ENCODE data around the gene TAC1.
"Not testable (repeated sequence)": the region's sequence is repeated elsewhere in the genome, so short reads cannot be mapped to it uniquely, and the experiment has no call there.

Gene TAC1, protein sequence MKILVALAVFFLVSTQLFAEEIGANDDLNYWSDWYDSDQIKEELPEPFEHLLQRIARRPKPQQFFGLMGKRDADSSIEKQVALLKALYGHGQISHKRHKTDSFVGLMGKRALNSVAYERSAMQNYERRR

DNA sequence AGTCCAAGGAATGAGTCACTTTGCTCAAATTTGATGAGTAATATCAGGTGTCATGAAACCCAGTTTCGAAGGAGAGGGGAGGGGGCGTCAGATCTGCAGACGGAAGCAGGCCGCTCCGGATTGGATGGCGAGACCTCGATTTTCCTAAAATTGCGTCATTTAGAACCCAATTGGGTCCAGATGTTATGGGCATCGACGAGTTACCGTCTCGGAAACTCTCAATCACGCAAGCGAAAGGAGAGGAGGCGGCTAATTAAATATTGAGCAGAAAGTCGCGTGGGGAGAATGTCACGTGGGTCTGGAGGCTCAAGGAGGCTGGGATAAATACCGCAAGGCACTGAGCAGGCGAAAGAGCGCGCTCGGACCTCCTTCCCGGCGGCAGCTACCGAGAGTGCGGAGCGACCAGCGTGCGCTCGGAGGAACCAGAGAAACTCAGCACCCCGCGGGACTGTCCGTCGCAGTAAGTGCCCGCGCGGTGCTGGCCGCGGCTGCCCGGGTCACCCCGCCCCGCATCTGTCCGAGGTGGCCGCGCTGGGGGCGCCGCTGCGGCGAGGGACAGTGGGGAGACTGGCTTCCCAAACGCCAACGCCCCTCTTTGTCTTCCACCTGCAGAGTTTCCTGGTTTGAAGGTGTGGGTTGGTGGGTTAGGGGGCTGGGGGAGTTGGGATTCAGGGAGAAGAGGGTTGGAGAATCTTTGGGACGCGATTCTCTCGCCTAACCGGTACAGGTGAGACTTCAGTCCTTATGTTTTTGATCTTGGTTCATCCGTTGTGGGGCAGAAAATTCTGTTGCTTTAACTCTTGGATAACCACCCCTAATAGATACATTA is at the start of gene TAC1:
TAC1 (plus strand) TSS at position 351 of the 829 bp plus-strand sequence. CDS start 527 bp downstream, outside the sequence.
- DNase-seq (ENCODE audit: low read depth) = no peak

DNA sequence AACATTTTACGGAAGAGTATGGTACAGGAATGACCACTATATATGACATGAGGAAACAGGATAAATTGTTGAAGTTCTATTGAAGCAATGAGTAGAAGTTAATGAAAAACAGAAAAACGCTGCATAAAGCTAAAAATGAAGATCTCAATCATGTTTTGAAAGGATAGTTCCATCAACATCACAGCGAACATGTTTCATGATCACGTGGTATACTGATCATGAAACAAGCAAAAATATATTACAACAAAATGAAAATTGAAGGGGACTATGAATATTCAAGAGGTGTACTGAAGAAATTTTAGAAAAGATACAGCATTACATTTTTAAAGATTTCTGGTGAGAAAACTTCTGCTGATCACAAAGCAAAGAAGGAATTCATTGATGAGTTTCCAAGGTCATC is 45.9 kb upstream of the TAC1 start:
- no peak for DNase-seq (ENCODE audit: low read depth)

DNA sequence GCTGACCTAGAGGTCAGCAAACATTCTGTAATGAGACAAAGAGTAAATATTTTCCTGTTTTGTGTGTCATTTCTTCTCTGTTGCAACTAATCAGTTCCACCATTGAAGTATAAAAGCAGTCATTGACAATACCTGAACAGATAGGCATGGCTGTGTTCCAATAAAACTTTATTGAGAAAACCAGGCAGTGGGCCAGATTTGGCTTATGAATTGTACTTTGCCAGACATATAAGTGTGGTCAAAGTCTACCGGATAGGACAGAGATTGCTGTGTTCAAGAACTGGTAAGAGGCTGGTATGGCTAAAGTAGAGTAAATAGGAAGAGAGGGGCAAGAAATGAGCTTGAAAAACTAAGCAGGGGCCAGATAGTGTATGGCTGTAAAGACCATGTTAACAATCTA is 38.3 kb upstream of the TAC1 start:
- DNase-seq (ENCODE audit: low read depth) = no peak

DNA sequence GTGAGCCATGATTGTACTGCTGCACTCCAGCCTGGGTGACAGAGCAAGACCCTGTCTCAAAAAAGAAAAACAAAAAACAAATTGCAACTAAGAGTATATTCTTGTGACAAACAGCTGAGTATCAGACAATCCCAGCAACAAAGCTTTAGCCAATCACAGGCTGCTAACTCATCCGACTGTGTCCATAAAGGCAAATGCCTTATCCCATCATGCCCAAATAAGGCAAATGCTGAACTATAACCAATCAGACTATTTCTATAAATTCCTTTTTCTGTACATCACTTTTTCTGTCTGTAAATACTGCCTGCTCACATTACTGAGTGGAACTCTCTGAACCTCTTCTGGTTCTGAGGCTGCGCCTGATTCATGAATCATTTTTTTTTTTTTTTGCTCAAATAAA is 37.5 kb upstream of the TAC1 start:
- DNase-seq (ENCODE audit: low read depth) = no peak

DNA sequence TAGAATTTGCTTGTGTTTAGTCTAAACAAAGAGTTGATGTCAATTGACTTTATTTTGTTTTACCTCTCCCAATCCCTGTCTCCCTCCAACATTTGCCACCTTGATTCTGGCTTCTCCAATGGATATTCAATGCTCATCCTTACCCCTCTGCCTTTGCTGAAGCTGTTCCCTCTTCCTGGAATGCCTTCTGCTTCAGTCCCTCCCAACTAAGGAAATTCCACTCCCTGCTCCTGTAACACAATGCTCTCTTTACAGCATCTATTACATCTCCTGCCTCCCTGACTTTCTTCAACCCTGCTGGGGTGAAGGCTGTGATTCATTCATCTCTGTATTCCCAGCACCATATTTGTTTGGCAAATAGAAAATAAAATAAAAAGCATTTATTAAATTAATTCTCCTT is 34.5 kb upstream of the TAC1 start:
- DNase-seq (ENCODE audit: low read depth) = no peak

DNA sequence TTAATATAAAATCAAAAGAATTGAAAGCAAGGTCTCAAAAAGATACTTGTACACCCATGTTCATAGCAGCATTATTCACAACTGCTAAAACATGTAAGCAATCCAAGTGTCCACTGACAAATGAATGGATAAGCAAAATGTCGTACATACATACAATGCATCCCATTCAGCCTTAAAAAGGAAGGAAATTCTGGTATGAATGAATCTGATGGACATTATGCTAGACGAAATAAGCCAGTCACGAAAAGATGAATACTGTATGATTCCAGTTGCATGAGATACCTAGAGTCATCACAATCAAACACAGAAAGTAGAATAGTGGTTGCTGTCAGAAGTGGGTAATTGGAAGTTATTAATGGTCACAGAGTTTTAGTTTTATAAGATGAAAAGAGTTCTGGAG is 9.5 kb upstream of the TAC1 start:
- no peak for DNase-seq (ENCODE audit: low read depth)

DNA sequence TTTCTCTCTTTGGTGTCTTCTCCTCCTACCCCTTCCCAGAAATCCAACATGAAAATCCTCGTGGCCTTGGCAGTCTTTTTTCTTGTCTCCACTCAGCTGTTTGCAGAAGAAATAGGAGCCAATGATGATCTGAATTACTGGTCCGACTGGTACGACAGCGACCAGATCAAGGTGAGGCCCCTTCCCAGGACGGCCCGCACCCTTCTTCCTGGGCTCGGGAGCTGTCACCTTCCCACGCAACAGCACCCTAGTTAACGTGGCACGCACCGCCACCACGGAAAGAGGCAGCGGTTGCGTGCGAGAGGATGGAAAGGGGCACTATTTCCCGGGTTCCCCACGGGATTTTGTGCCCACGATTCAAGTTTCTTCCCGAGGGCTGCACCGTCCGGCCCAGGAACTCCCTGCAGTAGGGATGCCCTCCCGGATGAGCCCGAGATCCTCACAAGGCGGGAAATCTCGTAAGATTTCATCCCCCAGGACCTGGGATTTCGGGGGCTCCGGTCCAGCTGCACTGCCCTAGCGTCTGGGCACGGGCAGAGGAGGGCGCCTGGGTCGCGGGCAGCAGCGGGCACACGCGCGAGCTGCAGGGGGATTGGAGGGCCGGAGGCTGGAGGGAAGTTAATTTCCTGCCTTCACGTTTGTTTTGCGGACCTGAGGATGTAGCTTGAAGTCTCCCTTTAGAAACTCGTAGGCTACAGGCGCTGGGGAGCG is 834 bp downstream of the TAC1 start:
- no peak for DNase-seq (ENCODE audit: low read depth)

DNA sequence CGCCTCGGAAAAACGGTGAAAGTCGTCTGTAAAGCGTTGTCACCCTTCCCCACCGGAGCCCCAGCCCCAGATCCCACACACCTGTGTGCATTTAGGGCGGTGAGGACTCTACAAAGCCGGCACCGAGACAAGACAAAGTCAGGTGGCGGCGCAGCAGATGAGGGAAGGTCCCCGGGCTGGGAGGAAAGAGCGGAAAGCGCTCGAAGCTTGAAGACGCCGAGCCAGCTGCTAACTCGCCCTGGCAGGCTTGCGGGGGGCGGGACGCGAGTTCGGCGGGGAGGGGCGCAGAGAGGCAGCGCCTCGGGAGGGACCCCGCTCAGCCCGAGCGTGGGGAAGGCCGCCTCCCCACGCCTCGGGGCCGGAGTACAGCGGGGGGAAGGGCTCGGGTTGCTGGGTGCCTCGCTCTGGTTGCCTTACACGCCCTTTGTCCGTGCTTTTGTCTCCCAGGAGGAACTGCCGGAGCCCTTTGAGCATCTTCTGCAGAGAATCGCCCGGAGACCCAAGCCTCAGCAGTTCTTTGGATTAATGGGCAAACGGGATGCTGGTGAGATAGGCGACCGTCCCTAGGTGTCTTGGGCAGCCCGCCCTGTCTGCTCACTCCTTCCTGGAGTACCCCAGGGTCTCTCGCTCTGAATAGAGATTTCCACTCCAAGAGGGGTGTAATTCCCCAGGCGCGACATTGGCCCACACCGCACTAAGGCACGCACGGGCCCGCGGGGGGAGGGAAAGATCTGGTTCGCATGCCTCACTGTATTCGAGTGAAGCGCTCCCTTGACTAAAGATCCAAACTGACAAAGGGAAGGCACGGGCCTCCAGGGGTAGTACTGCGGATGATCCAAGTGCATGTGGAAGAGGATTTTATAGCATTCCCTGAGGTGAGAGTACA is 1.6 kb downstream of the TAC1 start:
- DNase-seq (ENCODE audit: low read depth) = no peak

DNA sequence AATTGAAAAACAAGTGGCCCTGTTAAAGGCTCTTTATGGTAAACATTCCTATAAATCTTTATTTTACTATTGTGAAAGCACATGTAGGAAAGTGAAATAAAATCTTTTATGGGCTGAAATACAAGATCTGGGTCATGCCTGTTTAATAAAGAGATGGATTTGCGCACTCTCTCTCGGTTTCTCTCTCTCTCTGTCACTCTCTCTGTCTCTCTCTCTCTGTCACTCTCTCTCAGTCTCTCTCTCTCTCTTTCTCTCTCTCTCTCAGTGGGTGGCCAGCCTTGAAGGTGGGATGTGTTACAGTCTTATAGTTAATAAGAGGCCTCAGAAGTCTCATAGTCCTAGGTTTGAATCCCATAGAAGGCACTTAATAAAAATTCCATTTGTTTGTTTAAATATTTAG is 2.4 kb downstream of the TAC1 start:
- no peak for DNase-seq (ENCODE audit: low read depth)

DNA sequence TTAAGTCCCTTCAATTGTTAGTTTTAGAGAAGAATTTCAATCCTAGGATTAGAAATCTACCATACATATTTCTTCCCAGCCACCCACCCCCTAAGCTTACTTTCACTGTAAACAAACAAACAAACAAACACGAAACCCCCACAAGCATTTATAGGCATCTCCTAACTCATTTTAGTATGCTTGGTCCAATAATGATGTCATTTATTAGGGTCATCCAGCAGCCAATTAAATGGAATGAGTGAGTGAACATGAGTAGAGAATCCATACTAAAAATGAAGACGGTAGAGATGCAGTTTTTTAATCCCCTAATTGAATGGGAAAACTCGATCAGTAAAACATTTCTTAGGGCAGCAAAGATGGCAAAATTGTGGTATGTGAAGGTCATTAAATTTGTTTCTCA is 3.2 kb downstream of the TAC1 start:
- DNase-seq (ENCODE audit: low read depth) = no peak

DNA sequence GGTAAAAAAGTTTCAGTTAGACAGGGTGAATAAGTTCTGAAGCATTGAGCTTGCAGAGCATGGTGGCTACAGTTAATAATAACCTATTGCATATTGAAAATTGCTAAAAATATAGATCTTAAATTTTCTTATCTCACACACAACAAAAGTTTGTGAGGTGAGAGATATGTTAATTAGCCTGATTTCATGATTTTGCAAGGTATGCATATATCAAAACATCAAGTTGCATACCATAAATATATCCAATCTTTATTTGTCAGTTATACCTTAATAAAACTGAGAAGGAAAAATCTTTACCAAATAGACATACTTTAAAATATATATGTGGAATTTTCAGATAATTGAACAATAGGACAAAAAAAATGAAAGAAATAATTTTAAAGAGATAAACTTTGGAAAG is 16.6 kb downstream of the TAC1 start:
- DNase-seq (ENCODE audit: low read depth) = no peak

DNA sequence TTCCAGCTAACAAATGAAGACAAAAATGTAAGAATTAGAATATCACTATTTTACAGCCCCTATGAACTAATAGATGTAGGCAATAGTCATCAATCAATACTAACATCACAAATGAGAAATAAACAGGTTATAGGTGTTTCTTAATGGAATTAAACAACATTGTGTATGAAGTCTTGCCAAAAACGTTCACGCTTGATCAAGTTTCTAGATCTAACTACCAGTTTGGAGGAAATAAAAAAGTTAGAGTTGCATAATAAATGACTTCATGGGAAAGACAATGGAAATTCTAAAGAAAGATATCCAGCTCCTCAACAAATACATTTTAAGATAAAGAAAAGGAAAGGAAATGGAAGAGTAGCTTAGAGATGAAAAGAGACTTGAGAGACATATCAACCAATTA is 19.7 kb downstream of the TAC1 start:
- DNase-seq (ENCODE audit: low read depth) = no peak

DNA sequence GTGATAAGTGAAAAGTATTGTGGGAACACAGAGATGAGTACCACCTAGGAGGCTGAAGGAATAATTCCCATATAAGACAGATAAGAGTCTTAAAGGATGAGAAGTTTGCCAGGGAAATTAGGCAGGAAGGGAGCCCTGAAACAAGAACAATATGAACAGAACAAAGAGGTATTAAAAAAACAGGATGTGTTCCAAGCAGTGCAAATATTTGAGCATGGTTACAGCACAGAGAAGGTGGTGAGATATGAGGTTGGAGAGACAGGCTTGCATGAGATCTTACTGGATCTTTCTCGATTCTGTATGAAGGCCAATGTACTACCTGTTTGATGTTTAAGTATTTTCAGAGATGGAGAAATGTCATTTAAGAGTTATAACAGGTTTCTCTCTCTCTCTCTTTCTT is 20.3 kb downstream of the TAC1 start:
- no peak for DNase-seq (ENCODE audit: low read depth)

DNA sequence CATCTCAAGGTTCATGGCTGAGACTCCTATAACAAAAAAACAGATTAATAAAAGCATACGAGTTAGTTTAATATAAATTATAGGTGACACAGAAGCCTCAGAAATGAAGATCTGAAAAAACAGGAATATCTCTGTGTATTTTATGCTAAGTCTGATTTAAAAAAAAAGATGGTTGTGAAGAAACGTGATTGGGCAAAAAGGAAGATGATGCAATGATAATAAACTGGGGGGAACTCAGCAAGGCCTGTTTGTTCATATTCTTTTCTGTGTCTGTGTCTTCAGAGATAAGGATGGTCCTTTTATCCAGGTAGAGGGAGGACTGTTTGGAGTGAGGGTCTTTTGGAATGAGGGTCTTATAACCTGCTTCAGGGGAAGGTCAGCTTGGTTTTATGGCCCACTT is 25.9 kb downstream of the TAC1 start:
- no peak for DNase-seq (ENCODE audit: low read depth)

DNA sequence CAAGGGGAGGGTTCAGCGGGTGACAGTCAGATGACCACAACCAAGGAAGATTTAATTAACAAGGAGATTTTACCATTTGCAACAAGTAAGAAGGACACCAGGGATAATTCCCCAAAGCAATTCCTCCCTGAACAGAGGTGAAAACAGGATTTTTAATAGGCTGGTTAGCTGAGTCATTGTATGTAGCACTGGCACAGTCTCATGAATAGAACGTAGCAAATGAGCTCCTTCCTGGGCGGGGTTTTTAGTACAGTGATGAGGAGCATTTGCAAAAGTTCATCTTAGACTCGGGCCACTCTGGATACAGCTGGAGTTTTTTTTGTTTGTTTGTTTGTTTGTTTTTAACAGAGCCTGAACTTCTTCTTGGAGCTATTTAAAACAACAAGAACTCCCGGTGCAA is 39.0 kb downstream of the TAC1 start:
- no peak for DNase-seq (ENCODE audit: low read depth)

DNA sequence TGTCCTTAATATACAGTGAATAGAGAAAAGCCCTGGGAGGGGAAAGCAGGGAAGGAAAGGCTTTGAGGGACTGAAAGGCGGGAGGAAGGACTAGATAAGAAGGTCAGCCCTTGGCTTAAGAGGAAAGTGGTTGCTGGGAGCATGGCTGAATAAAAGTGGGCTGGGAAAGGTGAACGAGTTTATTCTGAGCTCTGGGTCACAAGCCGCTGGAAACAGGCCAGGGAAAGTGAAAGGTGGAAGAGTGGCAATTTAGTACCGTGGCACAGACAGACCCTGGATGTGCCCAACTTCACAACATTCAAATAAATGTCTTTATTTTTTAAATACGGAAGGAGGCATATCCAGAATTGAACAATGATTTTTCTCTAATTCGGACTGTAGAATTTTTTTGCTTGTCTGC is 39.7 kb downstream of the TAC1 start:
- DNase-seq (ENCODE audit: low read depth) = no peak

DNA sequence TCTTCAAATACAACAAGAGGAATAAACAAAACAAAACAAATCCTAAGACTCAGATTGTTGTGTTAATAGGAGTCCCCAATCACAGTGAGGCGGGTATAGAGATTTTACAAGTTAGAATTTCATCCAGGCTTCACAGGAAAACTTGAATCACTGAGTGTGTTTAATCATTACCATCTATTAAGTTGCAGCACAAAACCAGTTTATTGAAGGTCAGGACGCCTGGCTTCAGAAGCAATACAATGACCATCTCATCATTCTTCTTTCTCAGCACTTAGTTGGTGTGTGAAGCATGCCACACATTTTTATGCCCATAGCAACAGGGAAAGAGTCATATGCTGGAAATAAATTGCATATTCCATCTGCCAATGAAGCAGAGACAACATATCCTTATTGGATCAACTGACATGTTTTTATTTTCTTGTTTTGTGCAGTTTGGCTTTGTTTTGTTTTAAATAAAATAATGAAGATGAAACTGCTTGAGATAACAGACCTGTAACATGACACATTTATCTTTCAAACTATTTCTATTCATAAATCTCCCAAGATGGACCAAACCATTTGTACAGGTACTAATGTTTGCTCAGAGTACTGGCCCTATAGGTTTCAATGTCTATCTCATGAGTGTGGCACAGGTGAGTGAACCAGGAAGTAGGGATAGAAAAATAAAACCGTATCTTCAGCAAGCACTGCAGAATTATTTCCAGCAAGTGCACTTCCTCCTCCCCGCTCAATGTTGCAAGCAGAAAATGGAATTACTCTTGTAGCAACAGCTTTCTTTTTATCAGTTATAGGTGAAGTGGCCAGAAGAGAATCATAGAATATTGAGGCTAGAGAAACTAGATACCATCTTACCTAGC is 40.4 kb downstream of the TAC1 start:
- no peak for DNase-seq (ENCODE audit: low read depth)

DNA sequence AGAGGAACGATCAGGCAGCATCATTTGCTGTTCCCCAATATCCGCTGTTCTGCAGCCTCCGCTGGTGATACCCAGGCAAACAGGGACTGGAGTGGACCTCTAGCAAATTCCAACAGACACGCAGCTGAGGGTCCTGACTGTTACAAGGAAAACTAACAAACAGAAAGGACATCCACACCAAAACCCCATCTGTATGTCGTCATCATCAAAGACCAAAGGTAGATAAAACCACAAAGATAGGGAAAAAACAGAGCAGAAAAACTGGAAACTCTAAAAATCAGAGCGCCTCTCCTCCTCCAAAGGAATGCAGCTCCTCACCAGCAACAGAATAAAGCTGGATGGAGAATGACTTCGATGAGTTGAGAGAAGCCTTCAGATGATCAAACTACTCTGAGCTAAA is 54.5 kb downstream of the TAC1 start:
- not testable (repeated sequence) for DNase-seq (ENCODE audit: low read depth)
